GM12878 (cell line): ENCODE measurements around the gene KLF4.

Experiments
- EZH2 ChIP-seq: IDR thresholded peaks from 2 replicates; pipeline ENCODE4 v1.6.1; 2012; ENCODE audit warnings: low read depth, mild to moderate bottlenecking, control low read depth, inconsistent platforms, low read length, borderline replicate concordance; ENCODE audit not compliant: control insufficient read depth
- MEF2A ChIP-seq: IDR thresholded peaks from 2 replicates; pipeline ENCODE4 v1.6.1; 2011; ENCODE audit warnings: low read depth, mild to moderate bottlenecking, low read length, moderate library complexity; ENCODE audit not compliant: insufficient read depth
- POU2F2 ChIP-seq: IDR thresholded peaks from 3 replicates; pipeline ENCODE4 v1.6.1; 2011; ENCODE audit warnings: low read depth, mild to moderate bottlenecking, low read length, borderline replicate concordance
- SREBF1 ChIP-seq: IDR thresholded peaks from 2 replicates; pipeline ENCODE4 v1.6.1; 2012; ENCODE audit warnings: mild to moderate bottlenecking, low read length
- TCF3 ChIP-seq: IDR thresholded peaks from 2 replicates; pipeline ENCODE4 v1.6.1; 2012; ENCODE audit warnings: low read depth, mild to moderate bottlenecking, low read length, borderline replicate concordance; ENCODE audit not compliant: insufficient read depth
- YY1 ChIP-seq: IDR thresholded peaks from 2 replicates; pipeline ENCODE4 v1.6.1; 2011; ENCODE audit warnings: low read depth, mild to moderate bottlenecking, low read length

DNA sequence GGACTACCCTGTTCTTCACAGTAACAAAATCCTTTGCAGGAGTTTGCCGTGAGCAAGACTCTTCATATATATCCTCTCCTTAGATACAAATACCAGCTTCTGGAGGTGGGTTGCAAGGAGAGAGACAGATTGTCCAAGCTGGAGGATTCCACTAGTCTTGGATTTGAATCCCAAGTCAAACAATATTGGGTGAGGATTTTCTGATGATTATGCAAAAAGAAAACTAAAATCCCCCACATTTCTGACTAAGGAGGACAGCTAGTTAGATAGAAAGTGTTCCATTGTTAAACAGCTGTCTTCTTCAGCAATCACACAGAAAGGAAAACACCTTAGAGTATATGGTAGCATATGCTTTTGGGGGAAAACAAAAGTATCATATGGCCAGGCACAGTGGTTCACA lies 54.2 kb downstream of the KLF4 start:
- no peak for TF ChIP-seq SREBF1
- TF ChIP-seq YY1, result no peak
- TF ChIP-seq EZH2, result no peak
- no peak for TF ChIP-seq MEF2A
- TF ChIP-seq TCF3, result no peak
- TF ChIP-seq POU2F2, result no peak
